ENCODE data around the gene FXR1.
A peak's percentile ranks its signal among the peaks of the same experiment; 100 is the strongest.

FXR1 gene

DNA sequence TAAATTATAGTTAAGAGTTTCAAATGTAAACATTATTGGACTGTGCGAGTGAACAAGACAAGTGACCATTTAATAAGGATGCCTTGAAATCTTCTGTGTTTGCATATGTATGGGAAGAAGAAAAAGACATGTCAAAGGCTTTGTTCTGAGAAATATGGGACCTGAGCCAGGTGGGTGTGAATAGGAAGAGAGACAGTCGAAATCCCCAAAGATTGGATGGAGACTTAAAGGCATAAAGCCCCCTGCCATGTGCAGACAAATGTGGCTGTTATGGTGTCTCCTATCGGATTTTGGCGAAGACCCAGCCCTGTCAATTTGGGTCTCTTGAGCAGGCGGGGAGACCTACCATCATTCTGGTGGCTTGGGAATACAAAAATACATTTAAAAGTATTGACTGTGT, 16.9 kb downstream of the FXR1 start:
- POLR2A ChIA-PET, result no interaction called here
- CTCF ChIA-PET, result no interaction called here
- DNase-seq (ENCODE audit: extremely low spot score), result no peak
- TF ChIP-seq, protein P1, sequence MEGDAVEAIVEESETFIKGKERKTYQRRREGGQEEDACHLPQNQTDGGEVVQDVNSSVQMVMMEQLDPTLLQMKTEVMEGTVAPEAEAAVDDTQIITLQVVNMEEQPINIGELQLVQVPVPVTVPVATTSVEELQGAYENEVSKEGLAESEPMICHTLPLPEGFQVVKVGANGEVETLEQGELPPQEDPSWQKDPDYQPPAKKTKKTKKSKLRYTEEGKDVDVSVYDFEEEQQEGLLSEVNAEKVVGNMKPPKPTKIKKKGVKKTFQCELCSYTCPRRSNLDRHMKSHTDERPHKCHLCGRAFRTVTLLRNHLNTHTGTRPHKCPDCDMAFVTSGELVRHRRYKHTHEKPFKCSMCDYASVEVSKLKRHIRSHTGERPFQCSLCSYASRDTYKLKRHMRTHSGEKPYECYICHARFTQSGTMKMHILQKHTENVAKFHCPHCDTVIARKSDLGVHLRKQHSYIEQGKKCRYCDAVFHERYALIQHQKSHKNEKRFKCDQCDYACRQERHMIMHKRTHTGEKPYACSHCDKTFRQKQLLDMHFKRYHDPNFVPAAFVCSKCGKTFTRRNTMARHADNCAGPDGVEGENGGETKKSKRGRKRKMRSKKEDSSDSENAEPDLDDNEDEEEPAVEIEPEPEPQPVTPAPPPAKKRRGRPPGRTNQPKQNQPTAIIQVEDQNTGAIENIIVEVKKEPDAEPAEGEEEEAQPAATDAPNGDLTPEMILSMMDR (IDR thresholded peaks at IDR 0.05; ENCODE audit: control extremely low read depth, extremely low read depth, low read depth, missing control alignments), result no peak

DNA sequence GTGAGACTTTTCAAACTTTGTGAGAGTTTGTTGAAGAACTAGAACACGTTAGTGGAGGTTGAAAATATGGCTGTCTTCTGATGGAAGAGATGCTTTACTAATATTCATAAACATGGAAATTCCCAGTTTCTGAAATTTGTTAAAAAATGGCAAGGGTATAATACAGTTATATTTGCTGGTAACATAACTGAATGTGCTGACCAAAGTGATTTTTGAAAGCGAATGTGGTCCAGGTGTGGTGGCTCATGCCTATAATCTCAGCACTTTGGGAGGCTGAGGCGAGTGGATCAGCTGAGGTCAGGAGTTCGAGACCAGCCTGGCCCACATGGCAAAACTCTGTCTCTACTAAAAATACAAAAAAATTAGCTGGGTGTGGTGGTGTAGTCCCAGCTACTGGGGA, 18.1 kb downstream of the FXR1 start:
- CTCF ChIA-PET, result interaction anchor here (2.2 kb wide), 1 partner anchor 18 kb away, joined by 14 read pairs; the partner anchor contains the start of gene FXR1
- no peak for DNase-seq (ENCODE audit: extremely low spot score)
- TF ChIP-seq, protein P1 (IDR thresholded peaks at IDR 0.05; ENCODE audit: control extremely low read depth, extremely low read depth, low read depth, missing control alignments), result no peak

DNA sequence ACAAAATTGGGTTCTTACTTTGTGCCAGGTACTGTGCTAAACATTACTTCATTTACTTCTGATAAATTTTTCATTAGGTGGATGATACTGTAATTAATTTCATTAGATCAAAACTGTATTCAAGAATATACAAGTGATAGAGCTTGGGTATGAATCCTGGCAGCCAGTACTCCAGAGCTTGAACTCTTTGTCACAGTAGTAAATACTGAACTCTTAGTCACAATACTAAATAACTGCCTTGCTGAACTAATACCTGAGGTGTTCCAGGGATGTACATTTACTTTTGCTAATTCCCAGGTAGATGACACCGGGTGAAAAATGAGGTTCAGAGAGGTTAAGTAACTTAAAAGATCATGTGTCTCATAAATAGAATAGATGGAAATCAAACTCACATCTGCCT, 20.3 kb downstream of the FXR1 start:
- CTCF ChIA-PET, result no interaction called here

More for the DNA sequence above, 18.1 kb downstream of the FXR1 start:
- POLR2A ChIA-PET, result no interaction called here

DNA sequence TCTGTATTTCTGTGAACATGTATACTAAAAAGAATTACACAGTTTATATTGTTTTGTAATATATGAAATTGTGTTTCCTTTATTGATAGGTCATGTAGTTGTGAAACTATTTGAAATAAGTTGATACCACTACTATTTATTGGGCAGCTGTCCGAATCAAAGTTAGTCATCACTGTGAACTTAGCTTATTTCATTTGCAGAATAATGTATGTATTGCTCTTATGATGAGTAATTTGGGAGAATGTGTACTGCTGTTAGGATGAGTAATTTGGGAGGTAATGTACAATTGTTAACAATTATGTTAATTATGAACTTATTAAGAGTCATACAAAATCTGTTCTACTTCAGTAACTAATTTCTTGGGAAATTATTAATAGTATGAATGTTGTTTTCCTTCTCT, 22.2 kb downstream of the FXR1 start:
- ChIA-PET POLR2A (interaction anchor here (0.5 kb wide), 1 partner anchor 14 kb away, joined by 3 read pairs; no protein-coding TSS in a partner anchor), CTCF (interaction anchor here (0.7 to 2.0 kb wide), 6 partner anchors 10 to 25 kb away, joined by 3 to 8 read pairs (median 4); partner anchors contain the start of gene FXR1)
- no peak for DNase-seq (ENCODE audit: extremely low spot score)
- TF ChIP-seq, protein P1 (IDR thresholded peaks at IDR 0.05; ENCODE audit: control extremely low read depth, extremely low read depth, low read depth, missing control alignments), result no peak

More for the DNA sequence above, 20.3 kb downstream of the FXR1 start:
- POLR2A ChIA-PET, result no interaction called here
- DNase-seq (ENCODE audit: extremely low spot score), result no peak
- TF ChIP-seq, protein P1 (IDR thresholded peaks at IDR 0.05; ENCODE audit: control extremely low read depth, extremely low read depth, low read depth, missing control alignments), result no peak

DNA sequence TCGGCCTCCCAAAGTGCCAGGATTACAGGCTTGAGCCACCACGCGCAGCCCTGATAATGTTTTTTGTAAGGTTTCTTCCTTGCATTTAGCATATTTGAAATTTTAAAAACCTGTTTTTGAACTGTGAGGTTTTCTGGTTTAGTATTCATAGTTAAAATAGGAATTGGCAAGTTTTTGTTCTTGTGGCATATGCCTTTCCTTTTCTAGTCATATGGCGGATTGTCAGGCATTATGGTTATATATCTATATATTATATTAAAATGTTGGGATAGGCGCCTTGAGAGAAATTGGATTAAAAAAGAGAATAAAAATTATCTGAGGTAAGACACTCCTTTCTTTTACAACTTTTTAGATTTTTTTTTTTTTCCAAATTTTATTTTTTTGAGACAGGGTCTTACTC, 28.4 kb downstream of the FXR1 start:
- TF ChIP-seq, protein P1 (IDR thresholded peaks at IDR 0.05; ENCODE audit: control extremely low read depth, extremely low read depth, low read depth, missing control alignments), result no peak
- no peak for DNase-seq (ENCODE audit: extremely low spot score)
- CTCF ChIA-PET, result no interaction called here
- POLR2A ChIA-PET, result no interaction called here

DNA sequence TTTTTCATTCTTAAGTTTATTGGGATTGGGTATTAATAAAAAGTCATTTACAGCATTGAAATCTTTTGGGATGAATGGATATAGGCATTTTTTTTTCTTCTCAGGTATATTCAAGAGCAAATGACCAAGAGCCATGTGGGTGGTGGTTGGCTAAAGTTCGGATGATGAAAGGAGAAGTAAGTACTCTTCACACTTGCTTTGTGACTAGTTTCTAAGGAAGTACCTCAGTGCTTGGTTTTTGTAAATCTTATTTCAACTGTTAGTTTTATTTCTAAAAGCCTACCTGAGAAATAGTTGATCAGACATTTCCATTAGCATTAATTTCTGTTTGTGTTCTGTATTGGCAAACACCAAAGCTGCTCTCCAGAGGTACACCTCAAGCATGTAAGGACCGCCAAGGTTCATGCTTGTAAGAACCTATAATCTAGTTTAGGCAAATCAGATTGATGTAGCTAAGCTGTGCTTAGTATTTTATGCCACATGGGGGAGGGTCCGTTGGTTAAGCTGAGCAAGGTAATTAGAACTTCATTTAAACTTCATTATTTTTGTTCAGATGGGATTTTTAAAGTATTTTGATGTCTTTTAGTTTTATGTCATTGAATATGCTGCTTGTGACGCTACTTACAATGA, 35.4 kb downstream of the FXR1 start:
- TF ChIP-seq, protein P1 (IDR thresholded peaks at IDR 0.05; ENCODE audit: control extremely low read depth, extremely low read depth, low read depth, missing control alignments), result no peak
- CTCF ChIA-PET, result interaction anchor here (1.4 kb wide), 2 partner anchors 11 to 36 kb away, joined by 3 to 4 read pairs; no protein-coding TSS in a partner anchor
- DNase-seq (ENCODE audit: extremely low spot score), result peak; percentile 35
- POLR2A ChIA-PET, result no interaction called here

Measured in GM10248 (cell line).